Large intestine (tissue), 3 donors: ENCODE results near the gene INCENP. TPM values are rescaled to one million over a fixed set of nuclear protein-coding genes. Genes with fewer than 3 reads are reported as not detected.

Source experiments
- DNase-seq, 2 donors: peaks; one replicate each; pipeline versions ENCODE4 v3.0.0 to v3.0.0-alpha.2; 2013
- H3K27ac ChIP-seq: one replicate; pipeline ENCODE4 v1.5.1; 2013; ENCODE audit warnings: low read length
- H3K27me3 ChIP-seq: 2 replicates; pipeline ENCODE4 v1.6.1; 2013; ENCODE audit warnings: low read length; ENCODE audit not compliant: control insufficient read depth, insufficient read depth
- H3K36me3 ChIP-seq: 2 replicates; pipeline ENCODE4 v1.6.1; 2013; ENCODE audit warnings: low read length; ENCODE audit not compliant: control insufficient read depth, insufficient read depth
- H3K4me1 ChIP-seq: one replicate; pipeline ENCODE4 v1.6.1; 2013; ENCODE audit warnings: low read length; ENCODE audit not compliant: control insufficient read depth, insufficient read depth
- H3K4me3 ChIP-seq: one replicate; pipeline ENCODE4 v1.5.1; 2013; ENCODE audit warnings: low read length
- H3K9me3 ChIP-seq: one replicate; pipeline ENCODE4 v1.6.1; 2013; ENCODE audit warnings: mild to moderate bottlenecking, low read depth, low read length, moderate library complexity; ENCODE audit not compliant: control insufficient read depth
- WGBS: methylation state at CpG from one replicate; pipeline ENCODE4 v1.1.5; 2013; ENCODE audit warnings: low lambda C conversion rate; ENCODE audit not compliant: insufficient coverage; 5-methylcytosine and 5-hydroxymethylcytosine counted together
- polyA plus RNA-seq: library from polyadenylated mRNA; unstranded; fragments of 120-200 nt; gene quantifications from one replicate; pipeline ENCODE4 v1.2.1, GENCODE V29; 2013

The INCENP gene
- polyA plus RNA-seq, 1 donor: 22.5 TPM

DNA sequence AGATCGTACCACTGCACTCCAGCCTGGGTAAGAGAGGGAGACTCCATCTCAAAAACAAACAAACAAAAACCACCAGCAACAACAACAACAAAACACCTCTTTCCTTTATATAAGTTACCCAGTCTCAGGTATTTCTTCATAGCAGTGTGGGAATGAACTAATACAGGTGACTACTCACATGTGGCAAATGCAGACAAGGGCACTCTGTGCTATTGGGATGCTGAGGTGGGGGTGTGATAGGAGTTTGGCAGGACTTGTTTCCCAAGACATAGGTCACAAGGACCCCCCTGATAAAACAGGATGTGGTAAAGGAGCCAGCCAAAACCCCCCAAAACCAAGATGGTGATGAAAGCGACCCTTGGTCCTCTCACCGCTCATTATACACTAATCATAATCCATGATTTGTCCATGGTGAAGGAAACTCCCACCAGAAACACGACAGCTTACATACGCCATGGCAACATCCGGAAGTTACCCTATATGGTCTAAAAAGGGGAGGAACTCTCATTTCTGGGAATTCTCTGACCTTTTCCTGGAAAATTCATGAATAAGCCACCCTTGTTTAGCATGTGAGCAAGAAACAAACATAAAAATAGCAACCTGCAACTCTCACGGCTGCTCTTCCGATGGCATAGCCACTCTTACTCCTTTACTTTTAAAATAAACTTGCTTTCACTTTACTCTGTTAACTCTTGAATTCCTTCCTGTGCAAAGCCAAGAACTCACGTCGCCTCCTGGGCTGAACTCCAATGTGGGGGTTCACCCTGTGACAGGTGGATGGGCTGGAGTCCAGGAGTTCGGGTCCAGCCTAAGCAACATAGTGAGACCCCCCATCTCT, 18.8 kb upstream of the INCENP start:
- no peak overlapping the region for H3K4me3 ChIP-seq
- 59% methylated on average over 3 of the region's 11 CpGs for WGBS
- H3K36me3 ChIP-seq: no peaks in the 10 kb centered on the region
- H3K4me1 ChIP-seq: no peaks in the 10 kb centered on the region
- H3K27me3 ChIP-seq: no peaks in the 10 kb centered on the region
- no peak overlapping the region for H3K27ac ChIP-seq
- no peaks in the 10 kb centered on the region for H3K9me3 ChIP-seq
- peak; percentile 56 to 58 for DNase-seq

DNA sequence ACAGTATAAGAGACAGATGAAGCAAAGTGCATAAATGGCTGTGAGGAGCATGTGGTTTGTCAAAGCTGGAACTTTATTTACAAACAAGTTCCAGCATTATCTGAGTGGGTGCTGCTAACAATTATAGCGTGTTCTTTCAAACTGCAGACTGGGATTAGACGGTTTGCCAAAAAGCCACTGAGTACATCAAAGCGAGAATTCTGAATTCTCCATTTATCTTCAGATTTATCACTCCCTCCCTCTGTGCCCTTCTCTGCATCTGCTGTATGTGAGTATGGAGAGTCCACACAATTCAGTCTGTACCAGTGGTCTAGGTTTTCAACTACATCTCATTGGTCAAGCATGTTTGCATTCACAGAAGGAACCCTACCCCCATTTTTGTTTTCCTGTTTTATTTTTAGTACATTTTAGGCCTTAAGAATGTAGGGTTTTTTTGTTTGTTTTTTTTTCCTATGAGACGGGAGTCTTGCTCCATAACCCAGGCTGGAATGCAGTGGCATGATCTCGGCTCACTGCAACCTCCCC, 18.1 kb upstream of the INCENP start:
- H3K27me3 ChIP-seq: no peaks in the 10 kb centered on the region
- H3K4me3 ChIP-seq: no peak overlapping the region
- H3K9me3 ChIP-seq: no peaks in the 10 kb centered on the region
- H3K36me3 ChIP-seq: no peaks in the 10 kb centered on the region
- no peak overlapping the region for H3K27ac ChIP-seq
- WGBS: 80% methylated on average over 1 of the region's 5 CpGs
- H3K4me1 ChIP-seq: no peaks in the 10 kb centered on the region
- no peak for DNase-seq

DNA sequence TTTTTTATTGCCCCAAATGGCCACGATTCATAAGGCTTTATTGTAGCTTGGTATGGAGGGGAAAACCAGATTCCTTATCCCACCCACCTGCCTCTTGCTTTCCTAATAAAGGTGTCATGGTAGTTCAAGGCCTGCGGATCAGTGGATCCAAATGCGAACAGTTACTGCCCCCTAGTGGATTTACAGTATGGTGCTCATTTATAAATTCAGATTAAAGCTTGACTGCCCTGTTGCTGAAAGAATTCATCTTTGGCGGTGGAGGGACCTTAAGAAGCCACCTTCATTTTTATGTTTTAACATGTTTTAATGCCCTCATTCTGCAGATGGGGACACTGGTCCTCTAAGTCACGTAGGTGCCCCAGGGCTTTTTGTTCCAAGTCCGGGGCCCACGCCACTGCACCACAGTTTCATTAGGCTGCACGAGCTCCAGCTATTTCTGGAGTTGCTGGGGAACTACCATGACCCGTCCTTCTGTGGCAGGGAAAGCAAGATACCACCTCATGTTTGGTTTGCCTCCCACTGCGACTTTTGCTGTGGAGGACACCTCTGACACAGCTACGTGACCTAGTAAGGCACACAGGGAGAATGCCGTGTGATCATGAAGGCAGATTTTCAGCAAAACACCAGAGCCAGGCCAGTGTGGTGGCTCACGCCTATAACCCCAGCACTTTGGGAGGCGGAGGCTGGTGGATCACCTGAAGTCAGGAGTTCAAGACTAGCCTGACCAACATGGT, 15.6 kb upstream of the INCENP start:
- Histone ChIP-seq H3K9me3 (no peaks in the 10 kb centered on the region), H3K27me3 (no peaks in the 10 kb centered on the region), H3K27ac (no peak overlapping the region), H3K4me1 (no peaks in the 10 kb centered on the region), H3K36me3 (no peaks in the 10 kb centered on the region), H3K4me3 (no peak overlapping the region)
- WGBS: no CpG with 5 or more reads among the region's 14 CpGs
- DNase-seq: peak; percentile 39 to 45

DNA sequence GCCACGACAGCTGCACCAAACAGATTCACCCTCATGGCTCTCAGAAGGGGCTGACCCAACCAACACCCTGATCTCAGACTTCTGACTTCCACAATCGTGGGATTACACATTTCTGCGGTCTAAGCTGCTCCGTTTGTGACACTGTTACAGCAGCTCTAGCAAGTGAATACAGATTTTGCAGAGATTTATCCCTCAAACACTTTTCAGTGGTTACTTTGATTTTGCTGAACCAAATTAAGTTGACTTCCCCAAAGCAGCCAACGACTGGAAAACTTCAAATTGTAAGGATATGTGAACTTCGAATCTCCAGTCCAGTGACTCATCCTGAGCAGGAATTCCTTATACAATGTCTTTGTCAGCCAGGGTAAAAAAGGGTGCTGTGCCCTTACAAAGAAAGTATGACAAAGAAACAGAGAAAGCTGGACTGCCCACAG, 14.8 kb upstream of the INCENP start:
- Histone ChIP-seq H3K36me3 (no peaks in the 10 kb centered on the region), H3K4me3 (no peak overlapping the region), H3K9me3 (no peaks in the 10 kb centered on the region), H3K27me3 (no peaks in the 10 kb centered on the region), H3K27ac (no peak overlapping the region), H3K4me1 (no peaks in the 10 kb centered on the region)
- WGBS: no CpG with 5 or more reads among the region's 6 CpGs
- DNase-seq: no peak

DNA sequence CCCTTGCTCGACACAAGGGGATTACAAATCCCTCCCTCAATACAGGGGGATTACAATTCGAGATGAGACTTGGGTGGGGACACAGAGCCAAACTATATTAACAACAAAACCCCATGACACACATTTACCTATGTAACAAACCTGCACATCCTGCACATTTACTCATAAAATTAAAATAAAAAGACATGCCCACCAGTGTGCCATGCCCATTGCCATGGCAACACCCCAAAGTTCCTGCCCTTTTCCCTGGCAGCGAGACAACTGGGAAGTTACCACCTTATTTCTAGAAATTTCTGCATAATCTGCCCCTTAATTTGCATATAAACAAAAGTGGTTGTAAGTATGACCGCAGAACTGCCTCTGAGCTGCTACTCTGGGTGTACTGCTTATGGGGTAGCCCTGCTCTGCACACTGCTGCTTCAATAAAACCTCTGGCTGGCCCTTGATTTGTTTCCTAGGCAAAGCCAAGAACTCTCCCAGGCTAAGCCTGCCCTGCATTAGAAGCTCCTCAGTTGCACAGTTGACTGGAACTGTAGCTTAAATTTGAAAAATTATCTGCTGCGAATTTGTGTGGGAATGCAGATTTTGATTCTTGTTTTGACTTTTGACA, 8.6 kb upstream of the INCENP start:
- Histone ChIP-seq H3K36me3 (no peaks in the 10 kb centered on the region), H3K27ac (no peak overlapping the region), H3K27me3 (no peaks in the 10 kb centered on the region), H3K4me1 (no peaks in the 10 kb centered on the region), H3K9me3 (no peaks in the 10 kb centered on the region), H3K4me3 (no peak overlapping the region)
- no peak for DNase-seq
- 86% methylated on average over 1 of the region's 5 CpGs for WGBS

DNA sequence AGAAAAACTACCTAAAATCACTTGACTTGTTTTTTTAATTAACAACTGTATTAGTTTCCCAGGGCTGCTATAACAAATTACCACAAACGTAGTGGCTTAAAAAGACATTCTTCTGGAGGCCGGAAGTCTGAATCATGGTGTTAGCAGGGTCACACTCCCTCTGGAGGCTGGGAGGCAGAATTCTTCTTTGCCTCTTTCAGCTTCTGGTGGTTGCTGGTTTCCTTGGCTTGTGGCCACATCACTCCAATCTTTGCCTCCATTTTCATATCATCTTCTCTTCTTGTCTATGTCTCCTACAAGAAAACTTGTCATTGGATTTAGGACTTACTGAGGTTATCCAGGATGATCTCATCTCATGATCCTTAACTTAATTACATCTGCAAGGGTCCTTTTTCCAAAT, 7.4 kb upstream of the INCENP start:
- H3K4me3 ChIP-seq: no peak overlapping the region
- WGBS: no CpG with 5 or more reads among the region's 2 CpGs

DNA sequence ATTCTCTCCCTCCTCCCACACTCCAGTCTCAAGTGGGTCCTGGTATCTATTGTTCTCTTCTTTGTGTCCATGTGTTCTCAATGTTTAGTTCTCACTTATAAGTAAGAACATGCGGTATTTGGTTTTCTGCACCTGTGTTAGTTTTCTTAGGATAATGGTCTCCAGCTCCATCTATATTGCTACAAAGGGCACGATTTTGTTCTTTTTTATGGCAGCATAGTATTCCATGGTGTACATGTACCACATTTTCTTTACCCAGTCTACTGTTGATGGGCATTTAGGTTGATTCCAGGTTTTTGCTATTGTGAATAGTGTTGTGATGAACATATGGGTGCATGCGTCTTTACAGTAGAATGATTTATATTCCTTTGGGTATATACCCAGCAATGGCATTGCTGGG, 4.2 kb upstream of the INCENP start:
- H3K36me3 ChIP-seq: no peaks in the 10 kb centered on the region
- no peak overlapping the region for H3K27ac ChIP-seq
- no CpG with 5 or more reads among the region's 3 CpGs for WGBS
- DNase-seq: no peak
- H3K9me3 ChIP-seq: no peaks in the 10 kb centered on the region
- H3K4me1 ChIP-seq: no peaks in the 10 kb centered on the region
- no peak overlapping the region for H3K4me3 ChIP-seq
- H3K27me3 ChIP-seq: no peaks in the 10 kb centered on the region

More for the DNA sequence above, 7.4 kb upstream of the INCENP start:
- Histone ChIP-seq H3K36me3 (no peaks in the 10 kb centered on the region), H3K4me1 (no peaks in the 10 kb centered on the region), H3K9me3 (no peaks in the 10 kb centered on the region), H3K27me3 (no peaks in the 10 kb centered on the region), H3K27ac (no peak overlapping the region)
- no peak for DNase-seq

DNA sequence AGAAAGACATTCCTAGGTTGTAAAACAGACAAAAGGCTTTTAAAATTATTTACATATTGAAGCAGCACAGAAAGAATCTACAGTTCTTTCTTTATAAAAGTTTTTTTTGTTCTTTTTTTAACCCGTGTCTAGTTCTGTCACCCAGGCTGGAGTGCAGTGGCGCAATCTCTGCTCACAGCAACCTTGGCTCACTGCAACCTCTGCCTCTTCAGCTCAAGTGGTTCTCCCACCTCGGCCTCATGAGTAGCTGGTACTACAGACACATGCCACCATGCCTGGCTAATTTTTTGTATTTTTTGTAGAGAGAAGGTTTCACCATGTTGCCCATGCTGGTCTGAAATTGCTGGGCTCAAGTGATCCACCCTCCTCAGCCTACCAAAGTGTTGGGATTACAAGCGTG, 3.8 kb upstream of the INCENP start:
- Histone ChIP-seq H3K27ac (no peak overlapping the region), H3K27me3 (no peaks in the 10 kb centered on the region), H3K9me3 (no peaks in the 10 kb centered on the region), H3K4me3 (no peak overlapping the region), H3K36me3 (no peaks in the 10 kb centered on the region), H3K4me1 (no peaks in the 10 kb centered on the region)
- DNase-seq: no peak
- no CpG with 5 or more reads among the region's 4 CpGs for WGBS

DNA sequence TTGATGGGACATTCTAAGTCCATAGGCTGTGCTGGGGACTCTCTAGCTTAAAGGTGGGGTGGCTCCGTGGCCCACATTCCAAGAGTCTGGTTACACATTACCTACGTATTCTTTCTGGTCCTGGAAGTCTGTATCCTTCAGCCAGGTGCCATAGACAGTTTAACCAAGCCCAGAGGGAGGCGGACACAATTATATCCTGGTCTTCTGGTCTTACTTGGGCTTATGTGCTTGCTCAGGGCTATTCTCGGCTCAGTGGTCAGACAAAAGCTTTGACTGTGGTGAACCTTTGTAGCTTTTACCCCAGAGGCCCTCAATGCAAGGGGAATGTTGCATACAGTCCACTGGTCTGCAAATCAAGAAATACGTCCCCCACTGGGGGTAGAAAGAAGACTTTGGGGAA, 3.4 kb upstream of the INCENP start:
- no CpG with 5 or more reads among the region's 5 CpGs for WGBS
- Histone ChIP-seq H3K27ac (no peak overlapping the region), H3K4me1 (peaks cover 2% of the 10 kb centered on the region)

DNA sequence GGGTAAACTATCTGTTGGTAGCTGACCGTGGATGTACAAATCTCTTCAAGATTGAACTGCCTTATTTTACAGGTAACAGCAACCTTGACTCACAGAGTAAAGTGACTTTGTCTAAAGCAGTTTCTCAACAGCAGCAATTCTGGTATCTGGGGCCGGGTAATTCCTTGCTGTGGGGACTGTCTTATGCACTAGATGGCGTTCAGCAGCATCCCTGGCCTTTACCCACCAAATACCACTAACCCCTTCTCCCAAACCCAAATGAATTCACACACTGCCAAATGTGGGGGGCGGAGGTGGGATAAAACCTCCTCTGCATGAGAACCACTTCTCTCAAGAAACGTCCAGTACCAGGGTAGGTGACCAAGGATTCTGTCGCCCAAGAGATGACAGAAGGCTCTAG, 1.7 kb upstream of the INCENP start:
- Histone ChIP-seq H3K4me1 (peaks cover 4% of the 10 kb centered on the region), H3K27me3 (no peaks in the 10 kb centered on the region), H3K9me3 (no peaks in the 10 kb centered on the region), H3K4me3 (no peak overlapping the region), H3K27ac (no peak overlapping the region), H3K36me3 (no peaks in the 10 kb centered on the region)
- DNase-seq: peak in 1 of 2 donors; percentile 19
- no CpG with 5 or more reads among the region's 6 CpGs for WGBS

More for the DNA sequence above, 3.4 kb upstream of the INCENP start:
- no peak for DNase-seq
- Histone ChIP-seq H3K9me3 (no peaks in the 10 kb centered on the region), H3K36me3 (no peaks in the 10 kb centered on the region), H3K4me3 (no peak overlapping the region), H3K27me3 (no peaks in the 10 kb centered on the region)
